HFFc6 (cell line): Measurements from ENCODE around the gene SYT6. TPM values are rescaled to one million over a fixed set of nuclear protein-coding genes. Genes with fewer than 3 reads are reported as not detected.

ENCODE experiments used
- DNase-seq: peaks from one replicate; pipeline ENCODE4 v3.0.0-alpha.2; 2018
- H3K27ac Mint-ChIP-seq: 2 replicates; pipeline ENCODE4 v1.8.0; 2020; ENCODE audit warnings: mild to moderate bottlenecking, mixed read lengths
- H3K27me3 Mint-ChIP-seq: 2 replicates; pipeline ENCODE4 v1.8.0; 2021; ENCODE audit warnings: mild to moderate bottlenecking, moderate library complexity, mixed read lengths; ENCODE audit not compliant: insufficient read depth
- H3K36me3 Mint-ChIP-seq: 2 replicates; pipeline ENCODE4 v1.8.0; 2021; ENCODE audit warnings: low read depth, mixed read lengths
- H3K4me1 Mint-ChIP-seq: 2 replicates; pipeline ENCODE4 v1.8.0; 2020; ENCODE audit warnings: low read depth, mixed read lengths
- H3K4me3 Mint-ChIP-seq: 2 replicates; pipeline ENCODE4 v1.8.0; 2020; ENCODE audit warnings: mild to moderate bottlenecking, moderate library complexity, mixed read lengths
- H3K9me3 Mint-ChIP-seq: 2 replicates; pipeline ENCODE4 v1.8.0; 2020; ENCODE audit warnings: mild to moderate bottlenecking, mixed read lengths
- total RNA-seq, 6 experiments: library from RNA; stranded (reverse); fragmentation: NEBNext Ultra II Directional; extraction: Animal tissue kit (Norgen Biotek cat#: 25700); gene quantifications; 2 replicates in 1 of 6; 3 replicates in 5 of 6; pipeline ENCODE4 v1.2.3, GENCODE V29; 2021
- TF ChIP-seq, protein P1 (sequence below): fragments of 200-600 bp; sonication (generic); IDR thresholded peaks from 2 replicates; pipeline ENCODE4 v1.5.0; 2021; ENCODE audit warnings: antibody characterized with exemption, mild to moderate bottlenecking

SYT6 gene
- total RNA-seq, 6 experiments from 2014 or later: not detected

DNA sequence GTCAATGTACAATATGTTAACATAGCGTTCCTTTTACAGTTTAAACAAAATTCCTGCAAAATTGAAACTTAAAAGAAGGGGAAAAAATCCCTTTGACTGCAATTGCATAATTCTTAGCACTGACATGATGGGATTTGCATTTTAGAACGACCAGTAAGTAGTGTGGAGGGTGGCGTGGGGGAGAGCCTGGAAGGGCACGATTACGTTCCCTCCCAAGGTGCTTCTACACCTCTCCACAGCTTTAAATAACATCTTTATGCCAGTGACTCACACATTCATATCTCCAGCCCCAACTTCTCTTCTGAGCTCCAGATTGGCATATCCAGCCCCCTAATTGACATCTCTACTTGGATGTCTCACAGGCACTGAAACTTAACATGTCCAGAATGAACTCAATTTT, 110.1 kb downstream of the SYT6 start:
- Mint-ChIP-seq H3K36me3 (no peaks in the 10 kb centered on the region), H3K4me3 (no peak overlapping the region), H3K27ac (no peak overlapping the region), H3K9me3 (peaks cover 6% of the 10 kb centered on the region), H3K27me3 (peaks cover 8% of the 10 kb centered on the region), H3K4me1 (peaks cover 13% of the 10 kb centered on the region)
- no peak for DNase-seq
- TF ChIP-seq, protein P1, sequence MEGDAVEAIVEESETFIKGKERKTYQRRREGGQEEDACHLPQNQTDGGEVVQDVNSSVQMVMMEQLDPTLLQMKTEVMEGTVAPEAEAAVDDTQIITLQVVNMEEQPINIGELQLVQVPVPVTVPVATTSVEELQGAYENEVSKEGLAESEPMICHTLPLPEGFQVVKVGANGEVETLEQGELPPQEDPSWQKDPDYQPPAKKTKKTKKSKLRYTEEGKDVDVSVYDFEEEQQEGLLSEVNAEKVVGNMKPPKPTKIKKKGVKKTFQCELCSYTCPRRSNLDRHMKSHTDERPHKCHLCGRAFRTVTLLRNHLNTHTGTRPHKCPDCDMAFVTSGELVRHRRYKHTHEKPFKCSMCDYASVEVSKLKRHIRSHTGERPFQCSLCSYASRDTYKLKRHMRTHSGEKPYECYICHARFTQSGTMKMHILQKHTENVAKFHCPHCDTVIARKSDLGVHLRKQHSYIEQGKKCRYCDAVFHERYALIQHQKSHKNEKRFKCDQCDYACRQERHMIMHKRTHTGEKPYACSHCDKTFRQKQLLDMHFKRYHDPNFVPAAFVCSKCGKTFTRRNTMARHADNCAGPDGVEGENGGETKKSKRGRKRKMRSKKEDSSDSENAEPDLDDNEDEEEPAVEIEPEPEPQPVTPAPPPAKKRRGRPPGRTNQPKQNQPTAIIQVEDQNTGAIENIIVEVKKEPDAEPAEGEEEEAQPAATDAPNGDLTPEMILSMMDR: no peak

DNA sequence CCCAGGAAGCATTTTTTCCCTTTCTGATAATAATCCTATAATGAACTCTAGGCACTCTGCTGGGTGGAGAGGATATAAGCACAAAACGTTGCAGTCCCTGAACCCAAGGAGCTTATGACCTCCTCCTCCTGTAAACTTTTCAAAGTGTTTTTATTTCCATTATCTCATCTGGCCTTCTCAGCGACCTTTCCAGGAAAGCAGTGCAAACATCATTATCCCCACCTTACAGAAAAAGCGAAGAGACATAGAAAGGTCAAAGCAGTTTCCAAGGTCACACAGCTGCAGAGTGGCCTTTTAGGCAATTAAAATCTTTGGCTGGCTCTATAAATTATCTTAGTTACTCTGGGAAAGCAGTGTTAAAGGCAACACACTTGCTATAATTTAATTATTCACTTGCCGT, 110.6 kb downstream of the SYT6 start:
- peaks cover 6% of the 10 kb centered on the region for H3K9me3 Mint-ChIP-seq
- H3K4me1 Mint-ChIP-seq: peaks cover 13% of the 10 kb centered on the region
- TF ChIP-seq, protein P1: no peak
- H3K27ac Mint-ChIP-seq: no peak overlapping the region
- H3K27me3 Mint-ChIP-seq: peaks cover 5% of the 10 kb centered on the region
- no peak overlapping the region for H3K4me3 Mint-ChIP-seq
- no peak for DNase-seq
- H3K36me3 Mint-ChIP-seq: no peaks in the 10 kb centered on the region

DNA sequence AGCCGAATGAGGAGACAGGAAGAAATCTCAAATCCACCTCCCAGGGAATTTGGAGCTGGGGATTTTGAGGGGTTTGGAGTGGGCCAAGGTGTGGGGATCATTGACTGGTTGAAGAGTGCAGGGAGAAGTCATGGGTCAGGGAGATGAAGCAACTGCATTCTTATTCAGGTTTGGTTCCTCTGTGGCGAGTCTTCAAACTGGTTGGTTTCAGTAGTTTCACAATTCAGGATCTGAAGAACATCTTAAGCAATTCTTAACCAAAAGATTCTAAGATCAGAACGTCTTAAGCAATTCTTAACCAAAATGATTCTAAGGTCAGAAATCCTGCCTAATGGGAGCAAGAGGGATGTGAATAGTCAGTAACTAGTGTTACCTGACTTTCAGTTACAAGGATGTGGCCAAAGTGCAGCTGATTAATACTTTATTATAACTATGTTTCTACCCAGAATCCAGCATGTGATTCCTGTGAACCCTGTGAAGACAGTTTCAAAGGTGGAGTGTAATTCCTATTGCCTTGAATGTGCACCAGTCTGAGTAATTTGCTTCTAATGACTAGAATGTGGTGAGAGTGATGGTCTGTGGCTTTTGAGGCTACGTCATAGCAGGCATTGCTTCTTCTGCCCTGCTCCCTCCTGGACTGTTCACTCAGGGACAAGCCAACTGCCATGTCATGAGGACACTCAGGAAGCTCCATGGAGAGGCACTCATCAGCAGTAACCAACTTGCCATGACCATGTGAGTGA, 113.2 kb downstream of the SYT6 start:
- TF ChIP-seq, protein P1: no peak
- H3K36me3 Mint-ChIP-seq: no peaks in the 10 kb centered on the region
- H3K27ac Mint-ChIP-seq: peak overlapping the region; percentile 14; the same call in 1 of the 2 replicates
- DNase-seq: peak; percentile 64
- peaks cover 13% of the 10 kb centered on the region for H3K4me1 Mint-ChIP-seq
- H3K27me3 Mint-ChIP-seq: peaks cover 3% of the 10 kb centered on the region; the same call in 1 of the 2 replicates
- H3K4me3 Mint-ChIP-seq: no peak overlapping the region
- no peaks in the 10 kb centered on the region for H3K9me3 Mint-ChIP-seq

Other genes starting within 250 kb of the SYT6 start
- 10 to 100 TPM; 12.6 to 14.0 (median 13.3) TPM for gene AP4B1, start 249.1 kb downstream of the SYT6 start, total RNA-seq
- gene DCLRE1B, start 248.5 kb downstream of the SYT6 start, total RNA-seq: 1 to 10 TPM; 5.7 to 9.9 (median 8.8) TPM
- 10 to 100 TPM; 34.6 to 49.1 (median 38.7) TPM for gene HIPK1, start 224.5 kb downstream of the SYT6 start, total RNA-seq
- 100 to 1,000 TPM in 4 of 6 experiments, 10 to 100 TPM in 2; 66.4 to 130 (median 123) TPM for gene OLFML3, start 174.4 kb downstream of the SYT6 start, total RNA-seq